Measurements from ENCODE around the gene HORMAD2.
A peak's percentile ranks its signal among the peaks of the same experiment; 100 is the strongest.
"Not testable (repeated sequence)": the region's sequence is repeated elsewhere in the genome, so short reads cannot be mapped to it uniquely, and the experiment has no call there.

Gene HORMAD2

DNA sequence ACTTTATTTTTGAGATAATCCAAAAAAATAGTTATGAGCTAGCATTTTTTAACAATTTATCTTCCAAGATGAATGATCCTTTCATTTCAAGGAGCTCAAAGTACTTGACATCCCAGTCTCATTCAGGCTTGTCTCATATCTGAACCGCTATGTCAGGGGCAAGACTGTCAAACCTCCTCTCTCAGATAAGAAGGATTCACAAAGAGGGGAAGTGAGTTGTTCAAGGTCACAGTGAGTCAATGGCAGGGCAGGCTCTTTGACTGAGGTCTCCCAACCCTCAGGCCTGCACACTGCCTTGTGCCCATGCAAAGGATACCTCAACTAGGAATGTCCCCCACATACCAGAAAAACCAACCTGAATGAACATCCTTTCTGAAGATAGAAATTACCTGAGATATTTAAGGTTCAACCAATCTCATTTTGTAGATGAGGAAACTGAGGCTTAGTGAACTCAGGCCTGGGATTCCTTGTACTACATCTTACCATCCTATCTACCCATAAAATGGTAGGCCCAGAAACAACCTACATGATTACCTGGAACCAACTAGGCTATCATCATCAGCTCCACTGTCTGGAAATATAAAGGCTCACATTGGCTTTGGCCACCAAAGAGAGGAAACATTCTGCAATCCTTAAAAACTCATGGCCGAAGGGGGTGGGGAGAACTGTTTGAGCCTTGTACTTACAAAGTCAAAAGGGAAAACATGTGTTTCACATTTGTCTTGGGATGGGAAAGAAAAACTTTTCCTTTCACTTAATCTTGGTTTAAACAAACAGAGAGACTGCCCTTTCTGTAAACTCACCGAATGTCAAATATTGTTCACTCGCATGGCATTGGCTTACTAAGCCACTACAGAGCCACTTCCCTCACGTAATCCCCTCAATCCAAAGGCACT lies 115.2 kb downstream of the HORMAD2 start:
- DNase-seq: no peak

DNA sequence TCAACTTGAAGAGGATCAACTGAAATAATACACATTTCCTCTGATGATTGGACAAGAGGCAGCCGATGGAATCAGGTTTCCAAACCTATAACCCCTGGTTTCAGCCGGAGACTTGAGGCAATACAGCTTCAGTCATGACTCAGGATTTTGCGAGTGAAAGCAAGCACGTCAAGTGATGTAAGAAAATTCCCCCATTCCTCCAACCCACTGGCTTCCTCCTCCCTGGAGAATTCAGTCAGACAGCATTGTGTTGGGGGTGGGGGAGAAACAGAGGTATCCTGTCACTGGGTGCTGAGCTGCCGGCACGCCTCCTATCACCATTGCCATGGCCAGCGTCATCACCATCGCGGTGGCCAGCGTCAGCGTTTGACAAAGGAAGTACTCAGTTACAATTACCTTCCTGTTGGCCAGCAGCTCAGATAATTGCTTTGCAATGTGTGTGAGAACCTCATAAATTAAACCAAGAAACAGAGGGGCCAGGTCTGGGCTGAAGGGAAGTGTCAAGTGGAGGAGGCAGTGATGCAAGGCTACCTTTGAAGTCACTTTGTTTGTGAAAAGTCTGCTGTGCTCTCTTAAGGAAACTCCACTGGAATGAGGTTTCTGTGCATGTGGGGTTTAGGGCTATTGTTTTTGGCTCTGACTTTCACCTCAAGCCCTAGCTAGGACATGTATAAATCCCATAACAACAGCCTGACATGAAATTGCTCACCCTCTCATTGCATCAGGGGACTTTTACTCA lies 116.0 kb downstream of the HORMAD2 start:
- DNase-seq: peak; percentile 56 to 80 (median 79)

DNA sequence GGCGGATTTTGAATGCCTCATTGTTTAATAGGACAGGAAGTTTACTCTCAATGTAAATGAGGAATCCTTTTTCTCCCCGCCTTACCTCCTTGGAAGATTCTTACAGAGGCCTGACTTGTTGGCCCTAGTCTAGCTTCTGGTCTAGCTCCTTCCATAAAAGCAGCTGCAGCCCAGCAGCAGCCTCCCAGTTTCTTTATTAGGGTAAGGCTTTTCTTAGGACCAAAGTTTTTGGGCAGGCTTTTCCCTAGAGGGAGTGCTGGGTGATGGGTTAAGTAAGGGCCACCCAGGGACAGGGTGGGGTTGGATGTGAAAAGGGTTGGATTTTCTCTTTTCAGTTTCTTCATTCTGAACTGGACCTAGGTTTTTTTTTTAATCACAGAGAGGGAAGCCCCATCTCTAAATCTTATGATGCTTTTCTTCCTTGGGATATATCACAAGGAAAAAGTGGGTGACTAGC lies 116.6 kb downstream of the HORMAD2 start:
- no peak for DNase-seq

DNA sequence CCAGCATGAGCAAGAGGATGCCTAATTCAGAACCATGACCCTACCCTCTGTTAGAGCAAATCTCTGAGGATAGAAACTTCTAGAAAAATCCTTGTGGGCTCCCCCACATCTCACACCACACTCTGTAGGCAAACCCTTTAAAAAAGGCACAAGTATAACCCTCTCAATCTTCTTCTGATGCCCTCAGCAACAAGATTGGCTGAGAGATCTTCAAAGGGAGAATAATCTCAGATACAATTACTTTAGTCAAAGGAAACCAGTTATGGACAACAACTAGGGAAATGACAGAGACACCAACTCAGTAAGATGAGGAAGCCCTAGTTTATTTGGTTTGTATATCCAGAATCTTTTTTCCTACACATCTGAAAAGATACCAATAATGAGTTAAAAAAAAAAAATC lies 117.1 kb downstream of the HORMAD2 start:
- DNase-seq: no peak

DNA sequence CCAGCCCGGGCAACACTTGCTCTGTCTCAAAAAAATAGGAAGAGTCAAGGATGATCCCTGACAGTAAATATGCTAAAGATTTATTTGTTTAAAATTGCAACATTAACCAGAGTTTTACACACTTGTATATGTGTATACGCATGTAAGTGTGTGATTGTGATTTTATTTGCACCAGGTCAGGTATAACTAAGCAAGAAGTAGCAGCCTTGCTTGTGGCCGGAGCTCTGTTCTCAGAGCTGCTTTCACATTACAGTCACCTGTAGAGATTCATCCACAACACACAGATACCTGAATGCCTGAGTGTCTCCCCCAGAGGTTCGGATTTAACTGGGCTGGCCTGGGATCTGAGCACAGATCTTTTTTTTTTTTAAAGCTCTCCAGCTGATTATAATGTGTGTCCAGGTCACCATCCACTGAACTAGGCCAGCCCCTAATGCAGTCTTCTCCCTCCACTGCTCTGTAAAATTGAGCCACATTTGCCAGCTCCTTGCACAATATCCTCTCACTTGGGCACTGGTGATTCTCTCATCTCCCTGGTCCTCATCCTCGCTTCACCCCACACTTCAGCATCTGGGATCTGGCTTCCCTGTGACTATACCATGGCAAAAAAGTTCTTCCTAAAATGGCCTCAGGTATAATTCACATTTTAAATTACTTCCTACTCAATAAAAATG lies 118.0 kb downstream of the HORMAD2 start:
- DNase-seq: no peak

DNA sequence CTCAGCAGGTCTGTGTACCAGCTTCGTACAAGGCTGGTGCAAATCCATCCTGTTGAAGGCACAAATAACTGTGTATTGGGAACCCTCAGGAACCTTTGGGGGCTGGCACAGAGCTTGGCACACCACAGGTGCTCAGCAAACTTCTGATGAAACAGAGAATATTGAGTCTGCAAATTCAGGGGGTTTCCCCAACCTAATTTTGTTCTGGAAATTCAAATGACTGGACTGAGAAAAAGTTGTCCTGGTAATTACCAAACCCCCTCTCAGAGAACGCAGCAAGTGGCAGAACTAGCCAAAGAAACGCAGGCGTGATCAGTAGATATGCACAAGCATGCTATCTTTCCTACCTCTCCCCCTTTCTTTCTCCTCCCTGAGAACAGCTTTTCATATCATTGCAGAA lies 118.7 kb downstream of the HORMAD2 start:
- DNase-seq: no peak

DNA sequence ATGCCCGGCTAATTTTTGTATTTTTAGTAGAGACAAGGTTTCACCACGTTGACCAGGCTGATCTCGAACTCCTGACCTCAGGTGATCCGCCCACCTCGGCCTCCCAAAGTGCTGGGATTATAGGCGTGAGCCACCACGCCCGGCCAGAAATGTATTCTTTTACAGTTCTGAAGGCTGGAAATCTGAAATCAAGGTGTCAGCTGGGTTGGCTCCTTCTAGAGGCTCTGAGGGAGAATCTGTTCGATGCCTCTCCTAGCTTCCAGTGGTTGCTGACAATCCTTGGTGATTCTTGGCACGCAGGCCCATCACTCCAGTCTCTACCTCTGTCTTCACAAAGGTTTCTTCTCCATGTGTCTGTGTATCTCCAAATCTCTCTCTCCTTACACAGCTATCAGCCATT lies 120.6 kb downstream of the HORMAD2 start:
- not testable (repeated sequence) for DNase-seq

DNA sequence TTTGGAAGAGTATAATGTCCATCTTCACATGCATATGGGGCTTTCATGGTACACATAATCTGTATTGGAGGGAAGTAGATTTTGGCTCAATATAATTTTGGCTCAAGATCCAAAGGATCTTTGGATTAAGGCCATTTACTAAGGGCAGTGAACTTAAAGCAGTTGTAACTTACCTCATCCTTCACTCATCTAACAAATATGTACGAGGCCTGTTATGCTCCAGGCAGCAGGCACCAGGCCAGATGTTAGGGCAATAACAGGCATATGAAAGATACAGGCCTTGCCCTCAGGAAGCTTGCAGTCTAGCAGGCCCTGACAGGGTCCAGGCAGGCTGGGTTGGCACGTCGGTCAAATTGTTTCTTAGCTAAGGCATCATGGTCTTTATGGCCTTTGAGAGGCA lies 121.7 kb downstream of the HORMAD2 start:
- DNase-seq: no peak

DNA sequence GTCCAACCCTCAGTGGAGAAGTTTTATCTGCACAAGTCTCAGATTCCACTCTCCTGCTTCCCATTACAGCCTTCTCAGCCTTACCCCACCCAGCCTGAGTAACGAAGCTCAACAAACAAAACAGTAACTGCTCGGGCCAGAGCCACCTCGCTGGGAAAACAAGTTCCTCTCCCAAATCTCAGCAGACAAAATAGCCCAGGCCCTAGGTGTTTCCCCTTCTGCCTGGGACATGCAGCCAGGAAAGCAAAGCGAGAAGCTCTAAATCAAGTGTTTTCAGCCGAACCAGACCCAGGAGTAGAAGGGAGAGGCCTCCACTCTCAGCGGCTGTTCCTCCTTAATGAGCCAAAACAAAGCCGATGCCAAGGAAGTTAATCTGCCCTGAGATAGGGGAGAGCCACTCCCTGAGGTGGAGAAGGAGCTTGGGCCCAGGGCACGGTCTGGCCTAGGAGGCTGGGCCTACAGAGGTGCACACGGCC lies 122.3 kb downstream of the HORMAD2 start:
- no peak for DNase-seq

DNA sequence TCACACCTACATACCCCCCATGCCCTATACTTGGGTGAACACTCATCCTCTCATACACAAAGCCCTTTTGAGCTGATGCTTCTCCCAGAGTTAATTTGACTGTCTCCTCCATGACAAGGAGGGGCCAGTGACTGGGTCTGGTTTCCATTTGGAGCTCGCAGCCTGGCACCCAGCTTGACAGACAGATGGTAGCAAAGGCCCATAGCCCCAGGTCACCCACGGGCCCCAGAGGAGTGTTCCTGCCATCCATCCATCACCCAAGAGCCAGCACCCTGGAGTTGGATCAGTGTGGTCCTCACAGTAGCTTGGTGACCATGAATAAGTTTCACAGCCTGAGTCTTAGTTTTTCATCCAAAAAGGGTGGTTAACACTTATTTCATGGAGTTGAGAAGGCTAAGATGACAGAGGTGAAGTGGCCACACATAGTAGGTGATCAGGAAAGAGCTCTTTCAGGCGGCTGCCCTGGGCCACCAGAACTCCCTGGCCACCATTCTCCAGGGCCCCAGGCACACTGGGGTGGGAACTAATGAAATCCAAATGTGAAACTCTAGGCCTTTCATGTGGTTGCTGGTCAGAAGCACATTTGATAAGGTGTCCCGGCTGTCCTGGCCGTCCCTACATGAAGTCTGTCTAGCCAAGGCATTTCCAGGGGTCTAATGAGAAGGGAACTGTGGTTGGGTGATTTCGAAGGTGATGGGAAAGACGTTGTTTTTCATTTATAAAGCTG lies 123.9 kb downstream of the HORMAD2 start:
- DNase-seq: no peak

DNA sequence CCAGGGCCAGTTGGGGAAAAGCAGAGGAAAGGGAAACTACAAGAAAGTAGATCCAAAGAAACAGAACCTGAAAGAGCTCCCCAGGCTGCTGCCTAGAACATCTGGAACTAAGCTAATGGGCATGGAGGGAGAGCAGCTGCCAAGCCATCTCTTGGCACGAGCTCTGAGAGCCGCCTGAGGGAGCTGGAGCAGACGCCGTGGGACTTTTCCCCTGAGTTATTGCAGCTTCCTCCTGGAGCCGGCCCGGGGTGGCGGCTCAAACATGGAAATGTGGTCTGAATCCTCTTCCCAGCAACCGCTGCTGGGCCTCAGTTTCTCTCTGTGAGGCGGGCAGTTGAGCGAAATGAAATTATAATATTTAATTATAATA lies 124.5 kb downstream of the HORMAD2 start:
- no peak for DNase-seq

DNA sequence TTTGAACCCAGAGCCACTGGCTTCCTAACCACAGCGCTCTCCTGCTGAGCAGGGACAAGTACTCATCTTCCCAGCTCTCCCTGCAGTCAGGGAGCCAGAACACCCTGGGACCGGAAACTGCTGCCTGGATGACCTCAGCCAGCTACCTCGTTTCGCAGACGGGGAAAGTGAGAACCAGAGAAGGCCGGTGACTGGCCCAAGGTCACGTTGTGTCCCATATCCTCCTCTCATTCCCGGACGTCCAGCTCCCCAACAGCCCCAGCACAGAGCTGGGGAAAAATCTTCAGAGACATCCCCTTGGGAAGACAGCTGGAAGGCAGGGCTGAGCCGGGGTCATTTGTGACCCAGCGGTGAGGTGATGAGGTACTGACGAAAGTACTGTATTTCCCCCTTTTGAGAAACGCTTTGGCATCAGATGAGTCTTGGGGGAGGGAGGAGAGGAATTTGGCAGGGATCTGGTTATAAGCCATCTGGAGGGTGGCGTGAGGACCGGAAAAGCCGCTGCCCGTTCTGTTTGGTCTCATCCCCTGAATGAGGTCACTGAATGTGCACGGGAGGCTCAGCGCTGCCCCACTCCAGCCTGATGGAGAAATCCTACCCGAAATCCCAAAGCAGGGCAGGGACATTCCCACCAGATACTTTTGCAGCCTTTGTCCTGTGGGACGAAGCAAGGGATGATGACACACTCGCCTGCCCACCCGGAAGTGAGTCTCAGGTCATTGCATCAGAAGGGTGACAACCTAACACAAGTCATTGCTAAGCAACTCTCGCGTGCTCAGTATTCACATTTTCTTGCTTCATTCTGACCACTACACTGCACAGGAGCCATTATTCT lies 125.2 kb downstream of the HORMAD2 start:
- DNase-seq: no peak

DNA sequence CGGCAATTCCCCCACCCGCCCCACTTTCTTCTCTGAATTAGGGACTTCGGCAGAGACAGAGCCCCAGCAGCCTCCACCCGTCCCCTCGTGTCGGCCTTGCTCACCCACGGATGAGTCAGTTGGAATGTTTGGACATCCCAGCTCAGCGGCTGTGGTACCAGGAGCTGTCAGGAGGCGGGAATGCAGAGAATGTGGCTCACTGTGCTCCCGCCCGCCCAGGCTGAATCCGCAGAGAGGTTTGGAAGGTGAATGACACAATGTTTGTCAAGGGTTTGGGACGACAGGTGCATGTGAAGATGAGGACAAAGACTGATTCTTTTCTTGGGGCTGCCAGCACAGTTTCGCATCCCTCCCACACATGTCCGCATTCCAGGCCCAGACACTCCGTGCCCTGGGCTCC lies 126.7 kb downstream of the HORMAD2 start:
- DNase-seq: peak in 1 of 3 experiments; percentile 5

DNA sequence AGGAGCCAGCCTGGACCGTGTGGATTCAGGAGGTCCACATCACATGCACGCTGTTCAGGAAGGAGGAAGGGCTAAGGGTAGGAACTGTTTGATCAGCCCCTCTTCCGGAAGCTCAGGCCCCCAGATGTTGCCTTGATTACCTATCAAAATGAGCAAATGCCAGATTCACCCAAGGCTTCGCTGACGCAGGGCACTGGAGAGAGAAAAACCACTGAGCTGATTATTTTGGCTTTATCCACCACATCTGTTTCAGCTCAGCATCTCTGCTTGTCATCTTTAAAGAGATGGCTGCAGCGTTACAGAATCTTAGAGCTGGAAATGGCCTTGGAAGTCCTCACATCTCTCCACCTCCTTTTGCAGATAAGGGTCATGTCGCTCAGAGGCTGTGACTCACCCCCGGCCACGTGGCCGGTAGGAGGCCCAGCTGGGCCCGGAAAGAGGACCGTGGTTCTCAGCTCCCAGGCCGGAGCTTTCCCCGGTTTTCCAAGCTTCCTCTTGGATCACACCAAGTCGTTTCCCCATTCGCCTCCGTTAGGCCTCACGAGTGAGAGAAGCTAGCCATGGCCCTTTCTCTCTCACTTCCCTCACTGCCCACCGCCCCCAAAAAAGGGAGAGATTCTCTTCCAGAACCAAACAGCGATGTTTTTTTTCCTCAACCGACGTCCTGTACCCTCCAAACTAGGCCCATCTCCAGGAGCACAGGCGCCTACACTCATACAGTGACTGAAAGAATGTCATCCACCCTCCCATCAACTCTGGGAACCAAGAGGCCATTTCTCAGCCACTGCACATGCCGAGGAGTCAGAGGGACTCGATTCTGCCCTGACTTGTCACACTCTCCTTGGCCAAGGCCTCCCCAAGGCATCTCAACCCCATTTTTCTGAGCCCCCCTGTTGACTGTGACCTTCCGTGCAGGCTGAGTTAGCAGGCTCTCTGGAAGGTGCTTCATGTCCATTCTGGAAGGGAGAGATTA lies 128.7 kb downstream of the HORMAD2 start:
- DNase-seq: no peak

DNA sequence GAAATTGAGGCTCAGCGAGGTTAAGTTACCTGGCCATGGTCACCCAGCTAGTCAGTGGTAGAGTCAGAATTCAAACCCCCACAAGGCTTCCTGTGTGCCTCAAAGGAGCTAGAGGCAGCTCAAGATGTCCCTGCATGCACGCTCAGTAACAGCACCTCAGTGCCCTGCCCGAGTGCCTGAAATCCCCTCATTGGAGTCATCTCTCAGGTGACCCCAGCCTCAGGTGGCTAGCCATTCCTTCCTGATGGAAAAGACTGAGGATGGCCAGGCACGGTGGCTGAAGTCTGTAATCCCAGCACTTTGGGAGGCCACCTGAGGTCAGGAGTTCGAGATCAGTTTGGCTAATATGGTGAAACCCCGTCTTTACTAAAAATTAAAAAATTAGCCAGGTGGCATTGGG lies 129.4 kb downstream of the HORMAD2 start:
- no peak for DNase-seq

DNA sequence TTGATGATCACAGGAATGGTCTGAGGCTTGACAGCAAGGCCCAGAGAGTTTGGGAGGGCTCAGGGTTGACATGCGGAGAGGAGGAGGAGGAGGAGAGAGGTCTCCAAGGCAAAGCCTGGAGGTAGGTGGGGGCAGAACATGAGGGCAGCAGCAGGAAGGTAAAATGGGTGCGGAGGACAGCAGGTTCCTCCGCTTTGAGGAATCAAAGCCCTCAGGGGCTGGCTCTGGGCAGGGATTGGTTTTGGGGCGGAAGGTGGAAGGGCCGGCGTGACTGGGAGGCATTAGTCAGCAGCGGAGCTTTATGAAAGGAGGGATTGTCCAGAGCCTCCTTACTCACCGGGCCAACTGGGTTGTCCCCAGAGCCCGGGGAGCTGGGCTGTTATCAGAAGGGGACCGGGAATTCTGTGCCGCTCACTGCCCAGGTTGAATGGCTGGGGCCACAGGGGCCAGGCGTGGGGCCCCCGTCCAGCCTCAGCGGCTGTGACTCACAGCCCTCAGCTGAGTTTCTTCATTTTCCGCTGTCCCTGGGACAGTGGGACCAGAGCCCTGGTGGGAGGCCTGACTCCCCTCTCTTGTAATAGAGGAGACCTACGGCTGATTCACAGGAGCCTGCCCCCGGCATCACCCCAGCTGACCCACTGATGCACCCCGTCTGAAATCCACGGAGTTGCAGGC lies 130.1 kb downstream of the HORMAD2 start:
- DNase-seq: no peak

DNA sequence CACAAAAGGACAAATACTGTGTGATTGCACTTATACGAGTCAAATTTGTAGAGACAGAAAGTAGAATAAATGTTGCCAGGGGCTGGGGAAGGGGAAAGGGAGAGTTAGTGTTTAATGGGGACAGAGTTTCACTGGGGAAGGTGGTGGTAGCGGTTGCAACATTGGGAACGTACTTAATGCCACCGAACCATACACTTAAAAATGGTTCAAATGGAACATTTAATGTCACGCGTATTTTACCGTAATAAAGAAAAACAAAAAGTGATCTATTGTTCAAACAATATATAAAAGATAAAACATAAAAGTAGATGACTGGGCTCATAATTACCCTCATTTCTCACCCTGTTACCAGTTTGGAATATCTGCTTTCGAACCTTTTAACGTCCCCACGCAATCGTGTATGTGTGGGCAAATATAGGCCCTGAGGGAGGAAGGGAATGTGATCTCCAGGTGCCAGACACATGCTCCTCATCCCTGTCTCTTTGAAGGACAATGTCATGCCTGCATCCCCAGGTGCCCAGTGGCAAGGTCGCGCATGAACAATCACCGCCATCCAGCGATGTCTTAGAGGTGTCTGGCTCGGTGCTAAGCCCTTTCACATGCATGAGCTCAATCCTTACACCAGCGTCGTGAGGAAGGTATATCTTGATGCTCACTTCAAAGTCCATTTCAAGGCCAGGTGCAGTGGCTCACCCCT lies 131.0 kb downstream of the HORMAD2 start:
- no peak for DNase-seq

DNA sequence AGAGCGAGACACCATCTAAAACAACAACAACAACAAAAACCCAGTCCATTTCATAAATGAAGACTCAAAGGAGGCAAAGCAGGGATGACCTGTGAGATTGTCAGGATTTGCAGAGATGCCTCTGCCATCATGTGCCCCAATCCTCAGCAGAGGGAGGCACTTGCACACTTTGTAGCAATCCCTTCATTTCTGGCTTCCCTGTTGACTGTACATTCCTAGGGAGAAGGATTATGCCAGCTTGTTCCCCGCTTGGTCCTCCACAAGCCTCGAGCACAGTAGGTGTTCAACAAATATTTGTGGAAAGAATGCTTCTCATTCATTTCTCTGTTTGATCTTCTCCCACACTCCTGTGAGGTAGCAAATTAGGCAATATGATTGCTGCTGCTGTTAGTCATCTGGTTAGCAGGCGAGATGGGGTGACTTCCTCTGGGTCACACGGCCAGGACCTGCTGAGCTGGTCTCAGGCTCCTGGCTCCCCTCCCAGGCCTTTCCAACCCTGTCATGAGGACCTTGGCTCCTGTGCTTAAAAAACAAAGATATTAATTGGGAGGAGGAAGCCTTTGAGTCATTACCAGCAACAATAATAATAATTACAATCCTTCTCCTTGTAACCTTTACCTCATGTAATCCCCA lies 132.2 kb downstream of the HORMAD2 start:
- peak in 1 of 3 experiments; percentile 2 for DNase-seq

DNA sequence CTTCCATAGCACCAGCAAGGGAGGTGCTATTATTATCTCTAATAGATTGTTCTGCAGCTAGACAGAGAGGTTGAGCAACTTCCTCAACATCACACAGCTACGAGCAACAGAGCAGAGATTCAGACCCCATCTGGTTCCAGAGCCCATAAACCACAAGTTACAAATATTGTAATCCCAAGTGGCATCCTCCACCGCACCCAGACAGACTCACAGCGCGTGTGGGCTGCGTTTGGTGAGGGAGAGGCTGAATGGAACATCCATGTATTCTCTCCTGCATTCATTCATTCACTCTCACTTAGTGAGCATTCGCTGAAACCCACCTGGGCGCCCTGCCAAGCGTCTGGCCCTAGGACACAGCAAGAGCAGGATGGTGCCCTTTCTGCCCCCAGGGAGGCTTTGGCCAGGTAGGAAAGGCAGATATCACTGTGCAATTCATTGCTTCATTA lies 132.8 kb downstream of the HORMAD2 start:
- DNase-seq: no peak
